GM21619 (cell line): Measurements from ENCODE around the gene C4orf36.
"Not testable (repeated sequence)": the region's sequence is repeated elsewhere in the genome, so short reads cannot be mapped to it uniquely, and the experiment has no call there.

Experiments
- ATAC-seq: cut with Tn5 transposase; IDR thresholded peaks from one replicate; pipeline ENCODE4 v1.9.1; 2021; ENCODE audit not compliant: unreplicated experiment

C4orf36 gene

DNA sequence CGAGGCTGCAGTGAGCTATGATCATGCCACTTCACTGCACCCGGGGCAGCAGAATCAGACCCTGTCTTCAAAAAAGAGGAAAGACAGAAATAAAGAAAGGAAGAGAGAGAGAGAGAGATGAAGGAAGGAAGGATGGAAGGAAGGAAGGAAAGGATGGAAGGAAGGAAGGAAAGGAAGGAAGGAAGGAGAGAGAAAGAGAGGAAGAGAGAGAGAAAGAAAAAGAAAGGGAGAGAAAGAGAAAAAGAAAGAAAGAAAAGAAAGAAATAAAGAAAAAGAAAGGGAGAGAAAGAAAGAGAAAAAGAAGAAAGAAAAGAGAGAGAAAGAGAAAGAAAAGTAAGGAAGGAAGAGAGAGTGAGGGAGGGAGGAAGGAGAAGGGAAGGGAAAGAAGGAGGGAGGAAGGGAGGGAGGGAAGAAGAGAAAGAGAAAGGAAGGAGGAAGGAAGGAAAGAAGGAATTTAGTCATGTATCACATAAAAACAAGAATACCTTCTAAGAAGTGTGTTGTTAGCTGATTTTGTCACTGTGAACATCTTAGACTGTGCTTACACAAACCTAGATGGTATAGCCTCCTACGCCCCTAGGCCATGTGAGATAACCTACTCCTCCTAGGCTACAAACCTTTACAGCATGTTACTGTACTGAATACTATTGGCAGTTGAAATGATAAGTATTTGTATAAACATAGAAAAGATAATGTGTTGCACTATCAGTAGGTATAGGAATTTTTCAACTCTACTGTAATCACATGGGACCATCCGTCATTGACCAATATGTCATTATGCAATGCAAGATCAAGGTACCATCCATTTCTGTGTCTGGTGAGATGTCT lies 25.2 kb upstream of the C4orf36 start:
- ATAC-seq = no peak

DNA sequence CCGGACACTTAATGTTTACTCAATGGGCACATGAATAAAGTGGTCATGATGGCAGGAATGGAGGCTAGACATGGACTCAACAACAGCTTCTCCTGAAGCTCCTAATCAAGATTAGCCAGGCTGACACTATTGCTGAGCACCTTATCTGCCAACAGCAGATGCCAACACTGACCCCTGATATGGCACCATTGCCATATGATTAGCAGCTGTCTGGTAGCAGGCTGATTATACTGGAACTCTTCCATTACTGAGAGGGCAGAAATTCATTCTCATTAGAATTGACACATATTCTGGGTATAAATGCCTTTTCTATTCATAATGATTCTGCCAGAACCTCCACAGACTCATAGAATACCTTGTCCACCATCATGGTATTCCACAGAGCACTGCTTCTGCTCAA lies 24.2 kb upstream of the C4orf36 start:
- ATAC-seq = no peak

DNA sequence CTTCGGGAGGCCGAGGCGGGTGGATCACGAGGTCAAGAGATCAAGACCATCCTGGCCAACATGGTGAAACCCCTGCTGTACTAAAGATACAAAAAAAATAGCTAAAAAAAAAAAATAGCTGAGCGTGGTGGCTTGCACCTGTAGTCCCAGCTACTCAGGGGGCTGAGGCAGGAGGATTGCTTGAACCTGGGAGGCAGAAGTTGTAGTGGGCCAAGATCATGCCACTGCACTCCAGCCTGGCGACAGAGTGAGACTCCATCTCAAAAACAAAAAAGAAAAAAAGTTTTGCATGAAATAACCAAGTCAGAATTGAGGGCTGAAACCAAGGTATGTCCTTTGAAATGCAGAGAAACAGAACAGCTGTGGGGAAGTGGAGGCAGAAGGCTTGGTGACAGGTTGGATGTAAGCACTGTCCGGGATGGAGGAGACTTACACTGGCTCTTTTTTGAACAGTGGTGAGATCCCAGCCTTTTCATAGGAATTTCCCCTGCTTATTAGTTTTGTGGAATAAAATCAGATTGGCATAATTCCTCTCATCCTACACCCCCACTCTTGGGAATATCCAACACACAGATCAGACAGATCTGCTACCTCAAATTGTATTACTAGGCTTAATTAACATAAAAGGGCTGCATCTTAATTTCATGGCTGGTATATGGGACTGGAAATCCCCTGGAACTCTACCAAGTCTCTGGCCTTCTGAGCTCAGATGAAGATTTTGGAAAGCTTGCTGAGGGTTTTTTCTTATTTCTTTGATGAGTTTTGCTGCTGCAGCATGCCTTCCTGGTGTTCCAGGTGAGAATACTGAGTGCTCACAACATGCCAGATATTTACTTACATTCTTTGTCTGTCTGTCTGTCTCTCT lies 18.8 kb upstream of the C4orf36 start:
- ATAC-seq = no peak

DNA sequence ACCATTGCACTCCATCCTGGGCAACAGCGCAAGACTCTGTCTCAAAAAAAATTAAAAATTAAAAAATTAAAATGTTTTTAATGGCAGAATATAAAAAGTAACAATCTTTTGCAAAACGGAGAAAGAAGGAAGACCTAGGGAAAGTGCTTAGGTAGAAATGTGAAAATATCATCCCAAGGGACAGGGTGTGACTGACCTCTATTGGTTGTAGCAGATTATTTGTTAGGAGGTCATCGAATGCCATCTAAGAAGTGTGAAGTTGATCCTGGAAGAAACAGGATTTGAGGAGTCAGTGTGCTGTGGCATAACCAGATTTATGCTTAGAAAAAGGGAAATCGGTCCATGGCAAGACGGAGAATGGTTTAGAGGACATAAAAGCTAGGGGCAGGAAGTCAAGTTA lies 18.1 kb upstream of the C4orf36 start:
- no peak for ATAC-seq

DNA sequence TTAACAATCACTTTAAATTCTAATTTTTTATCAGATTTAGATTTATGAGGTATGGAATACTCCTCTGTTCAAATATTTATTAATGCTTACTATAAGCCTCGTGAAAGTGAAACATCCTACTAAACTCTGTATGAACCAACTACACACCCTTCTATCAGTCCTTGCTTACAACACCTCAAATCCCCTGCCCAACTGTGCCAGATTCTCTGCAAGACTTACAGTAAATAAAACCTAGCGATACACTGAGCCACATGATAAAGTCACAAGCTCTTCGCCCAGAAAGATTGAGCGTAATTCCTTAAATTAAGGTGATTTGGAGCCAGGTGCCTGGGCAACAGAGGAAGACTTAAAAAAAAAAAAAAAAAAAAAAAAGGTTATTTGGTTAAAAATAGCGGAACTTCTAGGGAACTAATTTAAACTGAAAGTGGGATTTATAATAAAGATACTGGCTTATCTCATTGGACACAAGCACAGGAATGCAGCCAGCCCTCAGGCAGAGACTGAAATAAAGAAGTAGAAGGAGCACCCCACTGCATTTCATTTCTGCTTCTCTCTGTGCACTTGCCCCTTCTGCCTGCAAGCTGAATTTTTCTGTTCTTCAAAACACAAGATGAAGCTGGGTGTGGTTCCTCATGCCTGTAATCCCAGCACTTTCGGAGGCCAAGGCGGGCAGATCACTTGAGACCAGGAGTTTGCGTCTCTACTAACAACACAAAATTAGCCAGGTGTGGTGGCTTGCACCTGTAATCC lies 17.5 kb upstream of the C4orf36 start:
- no peak for ATAC-seq

- ATAC-seq = no peak
Measured at GRCh38 chr4:86908251-86908657, 16.0 kb upstream of the C4orf36 start.

- ATAC-seq = no peak
Measured at GRCh38 chr4:86901864-86902263, 9.6 kb upstream of the C4orf36 start.

- ATAC-seq = no peak
Measured at GRCh38 chr4:86898562-86898961, 6.3 kb upstream of the C4orf36 start.

- no peak for ATAC-seq
Measured at GRCh38 chr4:86896596-86896995, 4.4 kb upstream of the C4orf36 start.

GRCh38 chr4:86895692-86896488 lies 3.7 kb upstream of the C4orf36 start:
- ATAC-seq = peak; percentile 55

DNA sequence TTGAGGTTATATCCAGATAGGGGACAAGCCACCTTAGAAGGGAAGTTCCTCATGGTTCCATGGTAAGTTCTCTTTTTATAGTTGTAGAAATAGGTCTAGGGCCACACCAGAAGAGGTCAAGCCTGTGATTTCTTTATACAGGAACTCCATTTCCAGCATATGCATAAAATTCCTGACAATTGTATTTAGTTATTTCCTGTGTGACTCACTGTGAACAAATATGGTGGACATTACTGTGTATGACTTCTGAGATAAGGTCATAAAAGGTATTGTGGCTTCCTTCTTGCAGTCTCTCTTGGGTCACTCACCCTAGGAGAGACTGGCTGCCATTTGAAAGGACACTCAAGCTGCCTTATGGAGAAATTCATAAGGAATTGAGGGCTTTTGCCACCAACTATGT lies 2.2 kb upstream of the C4orf36 start:
- ATAC-seq = no peak

GRCh38 chr4:86893136-86893535 lies 914 bp upstream of the C4orf36 start:
- ATAC-seq = no peak

DNA sequence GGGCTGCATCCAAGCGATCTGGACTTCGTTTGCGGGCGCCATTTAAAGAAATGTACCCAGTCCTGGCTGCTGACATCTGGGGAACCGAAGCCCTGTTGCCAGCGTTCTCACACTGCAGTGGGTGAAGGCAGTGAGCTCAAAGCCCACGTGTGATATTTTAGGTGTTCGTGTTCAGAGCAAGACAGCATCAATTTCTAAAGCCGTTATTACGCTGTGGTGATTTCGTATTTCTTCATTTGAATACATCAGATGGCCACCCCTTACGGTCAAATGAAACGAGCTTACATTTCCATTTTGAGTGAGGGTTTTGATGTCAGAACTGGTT lies 376 bp upstream of the C4orf36 start:
- ATAC-seq = no peak

- no peak for ATAC-seq
Measured at GRCh38 chr4:86890790-86891189, 1.4 kb downstream of the C4orf36 start.

DNA sequence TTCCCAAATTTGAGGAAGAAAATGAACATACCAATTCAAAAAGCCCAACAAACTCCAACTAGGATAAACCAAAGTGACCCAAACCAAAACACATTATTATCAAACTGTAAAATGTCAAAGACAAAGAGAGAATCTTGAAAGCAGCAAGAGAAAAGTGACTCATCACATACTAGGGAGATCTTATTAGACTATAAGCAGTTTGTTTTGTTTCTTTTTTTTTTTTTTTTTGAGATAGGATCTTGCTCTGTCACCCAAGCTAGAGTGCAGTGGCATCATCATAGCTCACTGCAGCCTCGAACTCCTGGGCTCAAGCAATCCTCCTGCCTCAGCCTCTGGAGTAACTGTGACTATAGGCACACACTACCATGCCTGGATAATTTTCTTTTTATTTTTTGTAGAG lies 12.6 kb downstream of the C4orf36 start:
- no peak for ATAC-seq

GRCh38 chr4:86878640-86879039 lies 13.6 kb downstream of the C4orf36 start:
- ATAC-seq = no peak

DNA sequence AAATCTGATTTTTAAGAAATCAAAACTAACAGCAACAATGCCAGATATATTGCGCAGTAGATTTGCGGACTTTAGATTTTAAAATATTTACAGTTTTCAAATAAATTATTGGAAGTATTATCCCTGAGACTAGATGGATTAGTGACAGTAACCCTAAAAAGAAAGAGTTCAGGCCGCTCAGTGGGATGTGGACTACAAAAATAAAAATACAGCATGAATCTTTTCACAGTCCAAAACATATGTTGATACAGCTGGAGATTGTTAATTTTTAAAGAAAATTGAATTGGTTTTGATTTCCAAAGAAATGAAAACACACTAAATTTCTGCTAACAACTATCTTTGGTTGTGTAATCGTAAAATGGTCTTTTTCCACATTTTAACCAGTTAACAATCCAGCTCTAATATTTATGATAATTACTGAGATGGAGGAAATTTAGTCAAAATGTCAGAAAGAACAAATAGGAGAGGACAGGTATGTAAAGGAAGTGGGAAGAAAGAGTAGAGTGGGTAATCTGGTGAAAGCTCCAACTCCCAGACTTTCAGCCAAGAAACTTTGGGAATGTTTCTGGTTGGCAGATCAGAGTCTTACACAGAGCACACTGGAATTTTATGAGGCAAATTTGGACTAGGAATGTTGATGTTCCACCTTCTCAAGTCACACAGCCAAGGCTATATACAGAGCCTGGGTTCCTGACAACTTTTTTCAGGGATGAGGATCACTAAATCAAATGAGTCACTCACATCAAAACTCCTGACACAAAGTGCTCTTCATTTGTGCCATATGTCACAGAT lies 15.1 kb downstream of the C4orf36 start:
- no peak for ATAC-seq

DNA sequence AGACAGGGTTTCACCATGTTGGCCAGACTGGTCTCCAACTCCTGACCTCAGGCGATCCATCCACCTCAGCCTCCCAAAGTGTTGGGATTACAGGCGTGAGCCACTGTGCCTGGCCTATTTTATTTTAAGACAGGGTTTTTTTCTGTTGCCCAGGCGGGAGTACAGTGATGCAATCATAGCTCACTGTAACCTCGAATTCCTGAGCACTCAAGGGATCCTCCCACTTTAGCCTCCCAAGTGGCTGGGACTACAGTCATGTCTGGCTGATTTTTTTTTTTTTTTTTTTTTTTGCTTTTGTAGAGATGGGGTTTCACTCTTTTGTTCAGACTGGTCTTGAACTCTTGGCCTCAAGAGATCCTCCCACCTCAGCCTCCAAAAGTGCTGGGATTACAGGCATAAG lies 16.8 kb downstream of the C4orf36 start:
- ATAC-seq = not testable (repeated sequence)

GRCh38 chr4:86872135-86872534 lies 20.1 kb downstream of the C4orf36 start:
- no peak for ATAC-seq

DNA sequence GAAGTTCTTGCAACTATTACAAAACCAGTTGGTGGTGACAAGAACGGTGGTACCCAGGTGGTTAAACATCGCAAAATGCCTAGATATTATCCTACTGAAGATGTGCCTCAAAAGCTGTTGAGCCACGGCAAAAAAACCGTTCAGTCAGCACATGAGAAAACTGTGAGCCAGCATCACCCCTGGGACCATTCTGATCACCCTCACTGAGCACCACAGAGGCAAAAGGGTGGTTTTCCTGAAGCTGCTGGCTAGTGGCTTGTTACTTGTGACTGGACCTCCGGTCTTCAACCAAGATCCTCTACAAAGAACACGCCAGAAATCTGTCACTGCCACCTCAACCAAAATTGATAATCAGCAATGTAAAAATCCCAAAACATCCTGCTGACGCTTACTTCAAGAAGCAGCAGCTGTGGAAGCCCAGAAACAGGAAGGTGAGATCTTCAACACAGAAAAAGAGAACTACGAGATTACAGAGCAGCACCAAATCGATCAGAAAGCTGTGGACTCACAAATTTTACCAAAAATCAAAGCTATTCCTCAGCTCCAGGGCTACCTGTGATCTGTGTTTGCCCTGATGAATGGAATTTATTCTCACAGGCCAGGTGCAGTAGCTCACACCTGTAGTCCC lies 21.7 kb downstream of the C4orf36 start:
- no peak for ATAC-seq
